Measurements from ENCODE around the gene ETV3L.

DNA sequence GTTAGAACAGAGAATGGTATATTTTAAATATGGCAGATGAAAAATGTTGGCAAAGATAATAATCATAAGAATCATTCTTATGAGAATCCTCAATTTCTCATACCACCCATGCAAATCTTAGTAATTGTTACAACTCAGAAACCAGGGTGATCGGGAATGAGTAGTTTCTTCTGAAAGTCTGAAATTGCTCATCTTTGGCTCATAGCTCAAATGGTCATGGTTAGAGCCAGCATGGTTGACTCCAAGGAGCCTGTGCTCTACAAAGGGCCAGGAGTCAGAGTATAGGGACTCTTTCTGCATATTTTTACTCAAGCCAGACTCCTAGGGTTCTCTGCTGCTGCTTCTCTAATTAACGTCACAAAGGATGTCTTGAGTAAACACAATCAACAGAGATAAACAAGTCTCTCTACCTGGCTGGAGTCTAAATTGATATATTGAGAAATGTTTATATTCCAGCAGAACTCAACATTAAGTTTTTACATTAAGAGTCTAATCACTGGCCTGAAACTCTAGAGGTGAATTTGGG, 40.5 kb upstream of the ETV3L start:
- no peak for TF ChIP-seq ZNF324 (tag by site-specific recombination; IDR thresholded peaks at IDR 0.05)
- TF ChIP-seq, protein P1, sequence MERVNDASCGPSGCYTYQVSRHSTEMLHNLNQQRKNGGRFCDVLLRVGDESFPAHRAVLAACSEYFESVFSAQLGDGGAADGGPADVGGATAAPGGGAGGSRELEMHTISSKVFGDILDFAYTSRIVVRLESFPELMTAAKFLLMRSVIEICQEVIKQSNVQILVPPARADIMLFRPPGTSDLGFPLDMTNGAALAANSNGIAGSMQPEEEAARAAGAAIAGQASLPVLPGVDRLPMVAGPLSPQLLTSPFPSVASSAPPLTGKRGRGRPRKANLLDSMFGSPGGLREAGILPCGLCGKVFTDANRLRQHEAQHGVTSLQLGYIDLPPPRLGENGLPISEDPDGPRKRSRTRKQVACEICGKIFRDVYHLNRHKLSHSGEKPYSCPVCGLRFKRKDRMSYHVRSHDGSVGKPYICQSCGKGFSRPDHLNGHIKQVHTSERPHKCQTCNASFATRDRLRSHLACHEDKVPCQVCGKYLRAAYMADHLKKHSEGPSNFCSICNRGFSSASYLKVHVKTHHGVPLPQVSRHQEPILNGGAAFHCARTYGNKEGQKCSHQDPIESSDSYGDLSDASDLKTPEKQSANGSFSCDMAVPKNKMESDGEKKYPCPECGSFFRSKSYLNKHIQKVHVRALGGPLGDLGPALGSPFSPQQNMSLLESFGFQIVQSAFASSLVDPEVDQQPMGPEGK (tag by site-specific recombination; IDR thresholded peaks at IDR 0.05), result no peak
- TF ChIP-seq, protein P2, sequence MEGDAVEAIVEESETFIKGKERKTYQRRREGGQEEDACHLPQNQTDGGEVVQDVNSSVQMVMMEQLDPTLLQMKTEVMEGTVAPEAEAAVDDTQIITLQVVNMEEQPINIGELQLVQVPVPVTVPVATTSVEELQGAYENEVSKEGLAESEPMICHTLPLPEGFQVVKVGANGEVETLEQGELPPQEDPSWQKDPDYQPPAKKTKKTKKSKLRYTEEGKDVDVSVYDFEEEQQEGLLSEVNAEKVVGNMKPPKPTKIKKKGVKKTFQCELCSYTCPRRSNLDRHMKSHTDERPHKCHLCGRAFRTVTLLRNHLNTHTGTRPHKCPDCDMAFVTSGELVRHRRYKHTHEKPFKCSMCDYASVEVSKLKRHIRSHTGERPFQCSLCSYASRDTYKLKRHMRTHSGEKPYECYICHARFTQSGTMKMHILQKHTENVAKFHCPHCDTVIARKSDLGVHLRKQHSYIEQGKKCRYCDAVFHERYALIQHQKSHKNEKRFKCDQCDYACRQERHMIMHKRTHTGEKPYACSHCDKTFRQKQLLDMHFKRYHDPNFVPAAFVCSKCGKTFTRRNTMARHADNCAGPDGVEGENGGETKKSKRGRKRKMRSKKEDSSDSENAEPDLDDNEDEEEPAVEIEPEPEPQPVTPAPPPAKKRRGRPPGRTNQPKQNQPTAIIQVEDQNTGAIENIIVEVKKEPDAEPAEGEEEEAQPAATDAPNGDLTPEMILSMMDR (tag by site-specific recombination; IDR thresholded peaks at IDR 0.05), result no peak
- TF ChIP-seq, protein P3, sequence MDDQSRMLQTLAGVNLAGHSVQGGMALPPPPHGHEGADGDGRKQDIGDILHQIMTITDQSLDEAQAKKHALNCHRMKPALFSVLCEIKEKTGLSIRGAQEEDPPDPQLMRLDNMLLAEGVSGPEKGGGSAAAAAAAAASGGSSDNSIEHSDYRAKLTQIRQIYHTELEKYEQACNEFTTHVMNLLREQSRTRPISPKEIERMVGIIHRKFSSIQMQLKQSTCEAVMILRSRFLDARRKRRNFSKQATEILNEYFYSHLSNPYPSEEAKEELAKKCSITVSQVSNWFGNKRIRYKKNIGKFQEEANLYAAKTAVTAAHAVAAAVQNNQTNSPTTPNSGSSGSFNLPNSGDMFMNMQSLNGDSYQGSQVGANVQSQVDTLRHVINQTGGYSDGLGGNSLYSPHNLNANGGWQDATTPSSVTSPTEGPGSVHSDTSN (CRISPR knock-in tag; IDR thresholded peaks at IDR 0.05), result no peak
- no peak for TF ChIP-seq ZNF544 (tag by site-specific recombination; IDR thresholded peaks at IDR 0.05)
- no peak for TF ChIP-seq WT1 (tag by site-specific recombination; IDR thresholded peaks at IDR 0.05)
- TF ChIP-seq GFI1B (tag by site-specific recombination; IDR thresholded peaks at IDR 0.05), result no peak
- no peak for TF ChIP-seq ZNF626 (tag by site-specific recombination; IDR thresholded peaks at IDR 0.05)
- TF ChIP-seq HOXA7 (CRISPR knock-in tag; IDR thresholded peaks at IDR 0.05; ENCODE audit: borderline replicate concordance), result no peak

Data from HEK293 (cell line).